Muscle of back (tissue), 11 donors: ENCODE results near the gene CSTF1. TPM values are rescaled to one million over a fixed set of nuclear protein-coding genes. Genes with fewer than 3 reads are reported as not detected.
"Not testable (repeated sequence)": the region's sequence is repeated elsewhere in the genome, so short reads cannot be mapped to it uniquely, and the experiment has no call there.

Experiments used
- DNase-seq, 3 donors: peaks; one replicate each; pipeline versions ENCODE4 v3.0.0 to v3.0.0-alpha.2; 2013
- polyA plus RNA-seq, 10 donors: library from polyadenylated mRNA; unstranded; fragments of 120-200 nt; gene quantifications; one replicate each; pipeline ENCODE4 v1.2.1, GENCODE V29; 2013; ENCODE audit not compliant: insufficient read length in 10 of 10

The CSTF1 gene
- polyA plus RNA-seq, 10 donors = 24.0 to 31.3 (median 26.9) TPM

- no peak for DNase-seq
These were observed 29.0 kb upstream of the CSTF1 start for GRCh38 chr20:56363491-56363890.

DNA sequence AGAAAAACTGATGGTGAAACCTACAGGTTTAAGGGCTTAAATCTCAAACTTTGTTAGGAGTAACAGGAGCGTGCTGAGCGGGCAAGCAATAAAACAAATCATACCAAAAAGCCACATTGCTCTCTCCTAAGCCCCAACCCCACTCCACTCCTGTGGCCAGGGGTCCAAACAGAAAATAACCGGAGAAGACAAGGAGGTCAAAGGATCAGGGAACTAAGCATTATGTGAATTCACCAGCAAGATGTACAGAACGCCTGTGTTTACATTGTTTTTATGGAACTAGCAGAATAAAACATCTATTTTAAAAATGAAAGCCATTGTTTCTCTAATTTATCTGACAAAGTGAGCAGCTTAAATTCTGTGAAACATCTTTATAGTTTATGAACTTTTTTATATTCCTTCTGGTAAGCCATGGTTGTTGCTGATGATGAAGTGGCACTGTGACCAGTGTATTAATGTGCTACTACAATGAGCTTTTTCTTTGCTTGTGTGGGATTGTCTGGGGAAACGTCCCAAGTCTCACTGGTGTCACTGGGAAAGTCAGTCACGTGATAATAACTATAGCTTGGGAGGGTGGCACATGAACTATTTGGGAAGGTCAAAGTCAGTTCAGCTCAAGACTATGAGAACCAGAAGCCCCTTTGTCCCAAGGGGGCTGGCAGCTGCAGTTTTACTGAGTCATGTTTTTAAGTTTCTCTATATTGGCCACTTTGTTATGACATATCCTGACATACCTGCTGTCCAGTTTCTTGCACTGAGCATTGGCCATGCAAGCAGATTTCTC is 23.9 kb upstream of the CSTF1 start:
- no peak for DNase-seq

DNA sequence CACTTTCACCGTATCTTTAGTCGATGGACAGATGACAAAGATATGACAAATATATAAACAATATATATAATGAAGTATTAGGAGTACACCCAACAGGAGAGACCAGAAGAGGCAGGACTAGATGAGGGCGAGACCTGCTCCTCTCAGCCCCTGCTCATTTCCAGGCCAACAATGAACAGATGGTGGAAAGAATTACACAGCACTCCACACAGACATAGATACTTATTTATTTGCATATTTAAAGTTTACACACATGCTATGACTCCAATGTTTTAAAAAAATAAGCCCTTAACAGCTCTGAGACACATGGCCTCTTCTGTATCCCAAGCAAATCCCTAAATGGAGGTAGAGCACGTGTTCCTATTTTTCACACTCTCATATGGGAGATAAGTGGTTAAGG is 23.3 kb upstream of the CSTF1 start:
- DNase-seq = no peak

- no peak for DNase-seq
These were observed 20.5 kb upstream of the CSTF1 start for GRCh38 chr20:56371977-56372376.

GRCh38 chr20:56372850-56373249 is 19.6 kb upstream of the CSTF1 start:
- no peak for DNase-seq

GRCh38 chr20:56373942-56374341 is 18.5 kb upstream of the CSTF1 start:
- DNase-seq = peak in 1 of 3 donors; percentile 65

GRCh38 chr20:56376331-56376730 is 16.1 kb upstream of the CSTF1 start:
- DNase-seq = no peak

DNA sequence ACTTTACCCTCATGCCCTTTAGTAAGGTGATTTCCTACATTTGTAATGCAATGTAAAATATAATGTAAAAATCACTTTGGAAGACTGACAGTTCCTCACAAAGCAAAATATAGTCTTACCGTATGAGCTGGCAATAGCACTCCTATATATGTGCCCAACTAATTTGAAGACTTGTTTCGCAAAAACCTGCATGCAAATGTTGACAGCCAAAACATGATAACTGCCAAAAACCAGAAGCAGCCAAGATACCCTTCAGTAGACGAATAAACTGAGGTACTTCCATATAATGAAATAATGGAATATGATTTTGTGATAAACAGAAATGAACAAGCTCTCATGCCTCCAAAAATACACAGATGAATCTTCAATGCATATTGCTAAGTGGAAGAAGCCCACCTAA is 14.1 kb upstream of the CSTF1 start:
- no peak for DNase-seq

DNA sequence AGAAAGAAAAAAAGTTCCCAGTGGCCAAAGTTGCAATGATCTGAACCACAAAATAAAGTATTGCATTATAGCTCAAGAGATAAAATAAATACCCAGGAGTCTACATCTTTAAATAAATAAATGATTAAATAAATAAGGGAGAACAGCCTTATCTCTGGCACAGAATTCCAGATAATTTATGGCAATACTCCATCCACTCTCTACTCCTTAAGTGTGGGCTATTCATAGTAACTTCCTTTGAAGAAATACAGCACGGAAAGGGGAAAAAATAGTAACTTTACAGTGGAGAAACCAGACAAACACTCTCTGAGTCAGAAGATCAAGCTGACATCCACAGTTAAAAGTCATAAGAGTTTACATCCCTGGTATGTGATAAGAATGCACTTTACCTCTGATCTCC is 12.1 kb upstream of the CSTF1 start:
- no peak for DNase-seq

DNA sequence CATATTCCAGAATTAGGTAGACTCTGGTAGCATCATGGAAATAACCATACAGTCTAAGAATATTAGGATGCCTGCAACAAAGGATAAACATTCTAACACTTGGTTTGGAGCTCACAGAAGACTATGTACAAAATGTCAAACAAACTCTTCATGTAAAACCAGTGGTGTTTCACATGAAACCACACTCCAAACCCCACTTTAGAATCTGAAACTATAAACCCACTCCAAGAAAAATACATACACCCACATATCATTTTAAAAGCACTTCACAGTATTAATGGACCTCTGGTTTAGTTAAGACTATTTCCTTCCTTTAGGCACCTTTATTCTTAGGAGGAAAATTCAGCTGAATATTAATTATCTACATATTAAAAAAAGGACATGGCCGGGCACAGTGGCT is 10.9 kb upstream of the CSTF1 start:
- DNase-seq = no peak

DNA sequence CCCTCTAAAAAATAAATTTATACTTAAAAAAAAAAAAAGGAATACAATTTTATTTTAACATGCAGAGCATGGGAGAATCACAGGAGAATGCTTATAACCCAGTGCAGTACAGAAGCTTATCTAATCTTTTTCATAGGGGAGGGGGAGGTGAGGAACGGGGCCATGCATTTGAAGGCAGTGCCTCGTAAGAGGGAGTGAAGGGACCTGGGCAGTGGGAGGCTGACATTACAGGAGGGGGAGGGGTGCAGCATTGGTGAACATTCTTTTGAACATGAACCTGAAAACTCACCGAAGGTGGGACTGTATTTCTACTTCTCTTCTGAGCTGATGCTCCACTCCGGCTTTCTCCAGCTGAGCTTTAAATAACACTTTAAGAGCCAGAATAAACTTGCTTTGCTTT is 9.7 kb upstream of the CSTF1 start:
- DNase-seq = no peak

DNA sequence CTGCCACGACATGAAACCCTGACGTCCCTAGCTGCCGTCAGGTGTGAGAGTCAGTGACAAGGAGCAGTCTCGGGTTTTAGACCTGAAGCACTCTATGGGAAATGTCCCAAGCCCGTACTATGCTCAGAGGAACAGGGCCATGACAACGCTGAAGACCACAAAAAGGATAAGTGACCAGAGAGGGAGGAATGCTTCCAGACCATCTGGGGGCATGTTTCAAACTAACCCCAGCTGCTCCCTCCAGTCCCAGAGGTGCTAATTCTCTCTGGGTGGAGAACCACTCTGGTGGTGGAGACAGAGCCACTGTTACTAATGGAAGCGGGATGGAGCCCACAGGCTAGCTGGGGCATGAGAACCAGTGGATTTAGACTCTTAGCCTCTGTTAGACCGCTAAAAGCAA is 9.1 kb upstream of the CSTF1 start:
- no peak for DNase-seq

GRCh38 chr20:56385130-56385529 is 7.3 kb upstream of the CSTF1 start:
- DNase-seq = no peak

- no peak for DNase-seq
These were observed 6.2 kb upstream of the CSTF1 start for GRCh38 chr20:56386219-56386618.

- no peak for DNase-seq
These were observed 3.6 kb upstream of the CSTF1 start for GRCh38 chr20:56388882-56389281.

DNA sequence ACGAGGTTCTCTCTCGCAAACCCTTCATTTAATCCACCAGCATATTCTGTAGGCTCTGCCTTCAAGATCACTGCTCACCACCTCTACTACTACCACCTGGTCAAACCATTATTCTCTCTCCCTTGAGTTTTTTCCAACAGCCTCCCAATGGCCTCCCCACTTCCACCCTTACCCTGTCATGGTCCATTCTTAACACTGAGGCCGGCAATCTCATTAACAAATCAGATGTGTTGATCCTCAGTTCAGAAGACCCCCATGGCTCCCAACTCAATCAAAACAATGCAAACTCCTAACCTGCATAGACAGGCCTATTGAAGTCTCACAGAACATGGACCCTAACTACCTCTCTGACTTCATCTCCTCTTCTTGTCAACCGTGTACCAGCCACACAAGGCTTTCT is 2.6 kb upstream of the CSTF1 start:
- no peak for DNase-seq

GRCh38 chr20:56390396-56390795 is 2.0 kb upstream of the CSTF1 start:
- DNase-seq = not testable (repeated sequence)

DNA sequence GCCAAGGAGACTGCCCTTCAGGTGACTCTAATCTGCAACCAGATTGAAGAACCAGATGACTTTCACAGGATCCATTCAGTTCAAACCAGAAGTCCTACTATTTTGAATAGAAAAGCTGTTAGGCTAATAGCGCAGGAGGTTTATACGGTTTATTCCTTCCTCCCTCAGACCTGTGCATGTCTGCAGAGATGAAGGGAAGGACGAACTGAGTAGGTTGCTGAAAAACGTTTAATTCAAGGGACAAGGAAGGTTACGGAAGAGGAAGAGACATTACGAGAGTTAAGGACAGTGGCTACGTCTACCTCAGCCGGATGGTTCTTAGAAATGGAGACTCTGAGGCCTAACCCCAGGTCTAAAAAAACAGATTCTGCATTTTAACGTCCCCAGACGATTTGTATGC is 1.4 kb upstream of the CSTF1 start:
- DNase-seq = no peak

GRCh38 chr20:56391596-56392131 is 781 bp upstream of the CSTF1 start:
- DNase-seq = peak in 1 of 3 donors; percentile 22

GRCh38 chr20:56392881-56393482 is 537 bp downstream of the CSTF1 start:
- peak in 1 of 3 donors; percentile 30 for DNase-seq

DNA sequence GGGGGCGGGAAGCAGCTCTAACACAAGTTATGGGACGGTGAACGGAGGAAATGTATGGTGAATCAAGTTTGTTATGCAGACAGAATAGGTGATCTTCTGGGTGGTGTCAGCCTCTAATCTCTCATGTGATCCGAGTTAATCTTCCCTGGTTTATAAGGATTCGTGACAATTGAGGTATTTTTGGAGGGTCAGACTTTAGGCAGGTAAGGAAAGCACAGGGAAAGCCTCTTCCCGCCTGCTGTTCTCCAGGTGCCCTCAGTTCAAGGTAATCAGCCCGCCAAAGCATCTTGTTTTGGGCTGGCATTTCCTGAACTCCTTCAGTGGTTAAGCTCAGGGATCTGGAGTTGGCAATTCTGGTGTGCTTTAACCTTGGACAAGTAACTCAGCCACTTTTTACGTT is 1.2 kb downstream of the CSTF1 start:
- DNase-seq = no peak

GRCh38 chr20:56395166-56395565 is 2.7 kb downstream of the CSTF1 start:
- no peak for DNase-seq

- DNase-seq = peak; percentile 69 to 82 (median 76)
These were observed 7.7 kb downstream of the CSTF1 start for GRCh38 chr20:56400001-56400640.
